Fibroblast of the aortic adventitia (primary cell): Measurements from ENCODE around the gene GPAM. TPM values are rescaled to one million over a fixed set of nuclear protein-coding genes. Genes with fewer than 3 reads are reported as not detected.
A peak's percentile ranks its signal among the peaks of the same experiment; 100 is the strongest.

ENCODE experiments used
- DNase-seq: peaks from one replicate; pipeline ENCODE4 v3.0.0-alpha.2; 2010; ENCODE audit warnings: low read depth
- H3K4me3 ChIP-seq: 2 replicates; pipeline ENCODE4 v1.5.1; 2011; ENCODE audit warnings: low read depth, mild to moderate bottlenecking, control low read depth, low read length, moderate library complexity
- CTCF ChIP-seq: IDR thresholded peaks from 2 replicates; pipeline ENCODE4 v1.5.1; 2011; ENCODE audit warnings: mild to moderate bottlenecking, low read length, control low read depth, inconsistent platforms; ENCODE audit not compliant: insufficient read depth
- total RNA-seq: library from RNA; depleted of rRNA; stranded (reverse); fragments of >200 nt; gene quantifications from 2 replicates; pipeline ENCODE4 v1.2.3, GENCODE V29; 2012; ENCODE audit warnings: low replicate concordance

GPAM gene, protein sequence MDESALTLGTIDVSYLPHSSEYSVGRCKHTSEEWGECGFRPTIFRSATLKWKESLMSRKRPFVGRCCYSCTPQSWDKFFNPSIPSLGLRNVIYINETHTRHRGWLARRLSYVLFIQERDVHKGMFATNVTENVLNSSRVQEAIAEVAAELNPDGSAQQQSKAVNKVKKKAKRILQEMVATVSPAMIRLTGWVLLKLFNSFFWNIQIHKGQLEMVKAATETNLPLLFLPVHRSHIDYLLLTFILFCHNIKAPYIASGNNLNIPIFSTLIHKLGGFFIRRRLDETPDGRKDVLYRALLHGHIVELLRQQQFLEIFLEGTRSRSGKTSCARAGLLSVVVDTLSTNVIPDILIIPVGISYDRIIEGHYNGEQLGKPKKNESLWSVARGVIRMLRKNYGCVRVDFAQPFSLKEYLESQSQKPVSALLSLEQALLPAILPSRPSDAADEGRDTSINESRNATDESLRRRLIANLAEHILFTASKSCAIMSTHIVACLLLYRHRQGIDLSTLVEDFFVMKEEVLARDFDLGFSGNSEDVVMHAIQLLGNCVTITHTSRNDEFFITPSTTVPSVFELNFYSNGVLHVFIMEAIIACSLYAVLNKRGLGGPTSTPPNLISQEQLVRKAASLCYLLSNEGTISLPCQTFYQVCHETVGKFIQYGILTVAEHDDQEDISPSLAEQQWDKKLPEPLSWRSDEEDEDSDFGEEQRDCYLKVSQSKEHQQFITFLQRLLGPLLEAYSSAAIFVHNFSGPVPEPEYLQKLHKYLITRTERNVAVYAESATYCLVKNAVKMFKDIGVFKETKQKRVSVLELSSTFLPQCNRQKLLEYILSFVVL
- 8.6 and 10.9 TPM in 2 replicates for total RNA-seq

DNA sequence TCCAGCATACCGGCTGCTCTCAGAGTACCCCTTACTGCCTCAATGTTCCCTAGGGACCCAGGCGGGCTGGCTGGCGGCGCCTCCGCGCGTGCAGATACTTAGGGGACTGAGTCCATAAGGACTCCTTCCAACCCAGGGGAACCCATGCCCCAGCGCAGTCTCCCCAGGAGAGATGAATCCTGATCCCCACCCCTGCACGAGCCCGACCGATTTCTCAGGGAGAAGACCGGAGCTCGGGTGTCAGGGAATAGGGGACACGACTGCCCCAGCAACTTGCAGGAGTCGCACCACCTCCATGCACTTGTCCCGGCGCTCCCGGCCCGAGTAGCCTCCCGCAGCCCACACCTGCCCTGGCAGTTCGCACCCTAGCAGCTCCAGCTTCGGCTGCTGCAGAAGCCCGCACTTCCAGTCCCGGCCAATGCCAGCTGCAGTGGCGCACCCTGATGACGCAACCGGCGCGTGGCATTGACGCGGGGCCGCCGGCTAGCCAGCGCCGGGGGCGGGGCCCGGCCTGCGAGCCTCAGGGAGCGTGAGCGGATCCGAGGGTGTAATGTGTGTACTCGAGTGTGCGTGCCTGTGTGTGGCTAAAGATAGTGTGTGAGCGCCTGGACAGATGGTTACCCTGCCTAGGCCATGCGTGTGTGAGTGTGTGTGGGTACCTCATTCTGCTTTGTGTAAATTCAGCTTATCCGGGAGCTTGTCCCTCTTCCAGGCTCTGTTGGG is at the start of gene GPAM:
Gene GPAM (minus strand): TSS at position 437 of the 723 bp plus-strand sequence. CDS start 1,981 bp downstream, outside the sequence.
- DNase-seq = peak; percentile 88
- H3K4me3 ChIP-seq = peak within 1 kb of the TSS; percentile 96
- TF ChIP-seq CTCF = no peak

GRCh38 chr10:112232670-112233069 is 49.1 kb upstream of the GPAM start:
- TF ChIP-seq CTCF = no peak
- DNase-seq = no peak
- H3K4me3 ChIP-seq = no peak overlapping the region

- H3K4me3 ChIP-seq = no peak overlapping the region
- TF ChIP-seq CTCF = no peak
- DNase-seq = no peak
Measured at GRCh38 chr10:112231602-112232400, 48.2 kb upstream of the GPAM start.

GRCh38 chr10:112230325-112230988 is 46.9 kb upstream of the GPAM start:
- no peak for TF ChIP-seq CTCF
- DNase-seq = peak; percentile 40
- no peak overlapping the region for H3K4me3 ChIP-seq

DNA sequence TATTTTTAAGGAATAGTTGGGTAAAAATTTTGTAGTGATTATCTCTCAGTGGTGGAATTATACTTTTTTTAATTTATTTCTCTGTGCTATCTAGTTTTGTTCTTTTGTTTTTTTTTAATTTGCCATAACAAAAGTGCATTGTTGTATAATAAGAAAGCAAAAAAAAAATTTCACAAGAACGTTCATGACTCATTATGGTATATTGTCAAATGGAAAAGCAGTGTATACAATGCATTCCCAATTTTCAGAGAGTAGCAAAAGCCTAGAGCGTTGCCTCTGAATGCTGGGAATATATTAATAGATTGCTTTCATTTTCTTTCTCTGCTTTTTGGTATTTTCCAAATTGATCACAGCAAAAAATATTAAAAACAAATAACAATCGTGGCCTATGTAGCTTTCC is 46.3 kb upstream of the GPAM start:
- TF ChIP-seq CTCF = no peak
- H3K4me3 ChIP-seq = no peak overlapping the region
- no peak for DNase-seq
